HG03060 (cell line): Measurements from ENCODE around the gene HERC3.

Source experiments
- ATAC-seq: cut with Tn5 transposase; IDR thresholded peaks from one replicate; pipeline ENCODE4 v1.9.1; 2021; ENCODE audit warnings: low read depth, moderate number of reproducible peaks; ENCODE audit not compliant: unreplicated experiment

The HERC3 gene

DNA sequence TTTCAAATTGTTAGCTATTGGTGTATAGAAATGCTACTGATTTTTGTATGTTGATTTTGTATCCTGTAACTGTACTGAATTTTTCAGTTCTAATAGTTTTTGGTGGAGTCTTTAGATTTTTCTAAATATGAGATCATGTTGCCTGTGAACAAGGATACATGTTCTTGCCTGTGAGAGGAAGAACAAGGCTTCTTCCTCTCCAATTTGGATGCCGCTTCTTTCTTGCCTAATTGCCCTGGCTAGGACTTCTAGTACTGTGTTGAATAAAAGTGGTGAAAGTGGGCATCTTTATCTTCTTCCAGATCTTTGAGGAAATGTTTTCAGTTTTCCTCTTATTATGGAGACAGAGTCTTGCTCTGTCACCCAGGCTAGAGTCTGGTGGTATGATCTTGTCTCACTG, 121.5 kb downstream of the HERC3 start:
- no peak for ATAC-seq

DNA sequence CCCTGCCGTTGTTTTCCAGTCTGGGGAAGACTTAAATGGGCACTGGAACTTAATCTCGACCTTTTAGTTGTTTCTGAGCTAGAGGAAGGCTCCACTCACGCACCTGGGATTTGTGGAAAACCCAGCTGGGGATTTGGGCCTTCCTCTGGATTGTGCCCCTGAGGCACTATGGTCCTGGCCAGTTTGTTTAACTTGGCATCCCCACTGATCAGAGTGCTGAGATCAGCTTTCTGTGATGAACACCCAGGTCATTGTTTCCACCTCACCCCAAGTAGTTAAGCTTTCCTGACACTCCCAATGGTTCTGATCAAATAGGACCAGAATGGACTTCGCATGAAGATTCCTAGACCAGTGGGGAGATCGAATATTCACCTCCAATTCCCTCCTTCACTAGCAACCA, 125.8 kb downstream of the HERC3 start:
- ATAC-seq = no peak

DNA sequence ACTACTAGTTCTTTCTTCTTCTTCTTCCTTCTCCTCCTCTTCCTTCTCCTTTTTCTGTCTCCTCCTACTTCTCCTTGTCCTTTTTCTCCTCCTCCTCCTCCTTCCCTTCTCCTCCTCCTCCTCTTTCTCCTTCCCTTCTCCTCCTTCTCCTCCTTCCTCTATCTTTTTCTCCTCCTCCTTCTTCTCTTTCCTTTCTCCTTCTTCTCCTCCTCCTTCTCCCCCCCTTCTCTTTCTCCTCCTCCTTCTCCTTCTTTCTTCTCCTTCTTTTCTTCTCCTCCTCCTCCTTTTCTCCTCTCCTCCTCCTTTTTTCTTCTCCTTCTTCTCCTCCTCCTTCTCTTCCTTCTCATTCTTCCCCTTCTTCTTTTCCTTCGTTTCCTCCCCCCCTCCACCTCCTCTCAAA, 127.1 kb downstream of the HERC3 start:
- ATAC-seq = no peak

DNA sequence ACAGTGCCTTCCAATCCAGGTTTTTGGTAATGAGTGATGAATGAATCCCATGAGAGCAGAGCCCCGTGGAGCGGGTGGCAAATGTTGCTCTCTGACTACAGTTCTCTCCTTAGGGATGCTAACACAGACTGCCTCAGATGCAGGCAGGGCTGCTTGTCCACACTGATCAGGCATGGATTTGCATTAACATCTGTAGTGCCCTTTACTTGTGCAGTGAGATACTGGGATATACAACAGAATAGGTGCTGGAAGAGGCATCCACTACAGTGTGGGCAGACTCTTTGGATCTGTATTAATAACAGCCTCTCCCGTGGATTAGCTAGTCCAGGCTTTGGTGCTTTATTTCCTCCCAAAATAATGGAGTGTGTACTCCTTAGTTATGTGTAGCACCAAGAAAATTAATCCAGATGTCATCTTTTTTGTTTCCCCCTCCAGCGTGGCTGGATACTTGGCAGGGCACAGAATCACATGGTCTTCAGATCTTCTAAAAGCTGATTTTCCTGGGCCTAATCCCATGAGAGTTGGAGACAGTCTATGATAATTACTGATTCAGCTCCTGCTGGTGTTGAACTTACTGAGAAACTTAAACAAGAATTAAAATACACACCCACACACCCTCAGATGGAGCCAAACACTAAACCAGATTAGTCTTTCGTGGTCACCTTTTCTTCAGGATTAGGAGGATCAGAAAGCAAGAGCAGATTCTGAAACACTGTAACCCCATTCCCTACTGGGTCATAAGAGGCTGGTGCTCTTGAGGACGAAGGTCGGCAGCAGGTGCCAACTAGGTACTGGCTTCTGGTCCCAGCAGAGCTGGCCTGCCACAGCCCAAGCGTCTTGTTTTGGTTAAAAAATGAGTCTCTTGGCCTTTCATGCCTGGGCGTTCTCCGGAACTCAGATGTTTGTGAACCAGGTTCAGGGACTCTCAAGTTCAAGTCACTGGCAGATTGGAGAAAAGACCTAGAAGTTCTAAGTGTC, 128.5 kb downstream of the HERC3 start:
- no peak for ATAC-seq

DNA sequence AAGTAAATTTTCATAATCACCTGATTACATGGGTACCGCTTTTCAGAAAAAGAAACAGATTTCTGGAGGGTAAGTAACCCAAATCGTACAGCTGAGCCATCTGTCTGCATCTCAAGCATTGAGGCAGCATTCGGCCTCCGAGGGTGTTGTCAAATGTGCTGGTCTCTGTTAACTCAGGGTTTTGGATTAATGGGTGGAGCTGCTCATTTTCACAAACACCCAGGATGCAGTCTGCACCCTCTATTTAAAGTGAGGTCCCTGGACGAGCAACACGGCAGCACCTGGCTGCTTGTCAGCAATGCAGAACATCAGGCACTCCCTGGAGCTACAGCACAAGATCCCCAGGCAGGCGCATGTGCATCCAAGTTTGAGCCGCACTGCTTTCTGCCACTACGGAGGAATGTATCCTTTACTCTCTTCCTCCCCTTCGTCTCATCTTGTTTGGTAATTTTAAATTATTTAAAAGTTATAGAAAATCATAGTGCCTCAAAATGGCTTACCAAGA, 130.0 kb downstream of the HERC3 start:
- no peak for ATAC-seq

DNA sequence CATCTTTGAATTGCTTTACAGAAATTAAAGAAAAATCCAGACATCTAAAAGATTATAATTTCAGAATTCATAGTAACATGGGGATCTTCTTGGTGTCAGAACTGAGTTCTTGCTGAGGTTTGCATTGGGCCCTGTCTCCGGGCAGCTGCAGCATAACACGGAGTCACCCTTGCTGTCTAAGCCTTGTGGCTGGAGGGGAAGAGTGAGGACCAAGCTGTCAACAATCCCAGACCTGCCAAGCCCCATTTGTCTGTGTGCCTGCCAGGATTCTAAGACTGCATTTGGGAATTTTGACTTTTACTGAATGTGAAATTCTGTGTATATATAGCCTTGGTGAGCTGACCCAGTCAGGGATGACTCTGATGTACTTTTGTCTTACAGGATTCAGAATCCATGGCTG, 130.5 kb downstream of the HERC3 start:
- ATAC-seq = no peak

DNA sequence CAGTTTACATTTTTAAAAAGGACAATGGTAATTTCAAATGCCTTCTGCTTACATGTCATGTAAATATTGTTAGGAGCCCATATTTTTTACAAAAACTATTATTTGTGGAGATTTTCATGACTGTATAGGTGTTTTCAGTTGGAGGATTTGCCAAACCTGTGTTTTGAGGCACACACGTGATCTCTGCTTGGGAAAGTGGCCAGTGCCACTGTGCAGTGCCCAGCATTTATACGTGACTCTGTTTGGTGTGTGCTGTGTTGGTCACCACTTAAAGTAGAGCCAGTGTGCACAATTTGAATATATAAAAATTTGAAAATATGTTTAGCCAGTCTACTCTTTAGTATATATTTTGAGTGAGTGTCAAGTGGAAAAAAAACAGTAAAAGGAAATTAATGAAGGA, 132.1 kb downstream of the HERC3 start:
- no peak for ATAC-seq

DNA sequence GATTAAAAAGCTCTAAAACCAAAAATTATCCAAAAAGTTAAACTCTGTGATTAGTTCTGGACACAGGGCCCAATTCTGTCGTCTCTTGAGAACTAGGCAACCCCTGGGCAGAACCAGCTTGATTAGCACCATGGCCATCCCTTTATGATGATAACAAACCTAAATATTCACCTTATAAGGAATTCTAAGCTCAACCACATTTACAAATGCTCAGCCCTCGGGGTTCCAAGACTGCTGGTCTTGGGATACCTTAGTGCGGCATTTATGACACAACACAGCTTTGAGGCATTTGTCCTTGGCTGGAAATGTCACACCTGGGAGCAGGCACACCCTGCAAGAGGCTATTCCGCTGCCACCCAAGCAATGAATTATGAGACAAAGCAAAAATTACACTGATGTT, 132.9 kb downstream of the HERC3 start:
- no peak for ATAC-seq

DNA sequence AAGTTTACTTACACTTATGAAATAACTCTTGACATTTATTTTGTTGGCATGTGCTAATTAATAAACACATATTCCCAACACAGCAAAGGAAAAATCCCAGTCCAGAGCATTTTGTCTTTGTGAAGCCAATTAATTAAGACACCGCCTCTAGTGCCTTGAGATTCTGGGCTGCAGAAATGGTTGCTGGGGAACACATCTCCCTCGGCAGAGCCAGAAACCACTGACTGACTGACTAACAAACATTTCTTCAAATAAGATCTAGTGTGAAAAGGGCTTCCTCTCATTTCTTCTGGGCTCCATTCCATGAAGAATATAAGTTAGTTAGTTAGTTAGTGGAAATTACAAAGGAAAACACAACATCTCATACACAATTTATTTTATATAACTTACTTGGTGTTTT, 133.7 kb downstream of the HERC3 start:
- ATAC-seq = no peak

DNA sequence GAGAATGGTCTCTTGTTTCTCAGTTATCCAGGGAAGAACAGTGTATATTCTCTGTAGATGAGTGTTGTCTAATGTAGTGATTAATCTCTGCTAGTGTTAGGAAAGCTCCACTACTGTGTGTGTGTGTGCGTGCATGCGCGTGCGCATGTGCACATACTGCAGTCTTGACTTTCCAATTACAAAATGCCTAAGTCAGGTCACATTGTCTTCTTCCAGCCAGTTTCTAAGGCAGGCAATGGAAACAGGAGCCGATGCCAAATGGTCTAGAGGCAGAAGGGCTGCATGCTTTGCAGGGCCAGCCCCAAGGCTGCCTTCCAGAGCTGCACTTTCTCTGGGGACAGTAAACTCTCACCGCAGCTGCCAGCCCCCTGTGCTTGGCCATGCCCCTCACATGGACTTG, 135.9 kb downstream of the HERC3 start:
- no peak for ATAC-seq

DNA sequence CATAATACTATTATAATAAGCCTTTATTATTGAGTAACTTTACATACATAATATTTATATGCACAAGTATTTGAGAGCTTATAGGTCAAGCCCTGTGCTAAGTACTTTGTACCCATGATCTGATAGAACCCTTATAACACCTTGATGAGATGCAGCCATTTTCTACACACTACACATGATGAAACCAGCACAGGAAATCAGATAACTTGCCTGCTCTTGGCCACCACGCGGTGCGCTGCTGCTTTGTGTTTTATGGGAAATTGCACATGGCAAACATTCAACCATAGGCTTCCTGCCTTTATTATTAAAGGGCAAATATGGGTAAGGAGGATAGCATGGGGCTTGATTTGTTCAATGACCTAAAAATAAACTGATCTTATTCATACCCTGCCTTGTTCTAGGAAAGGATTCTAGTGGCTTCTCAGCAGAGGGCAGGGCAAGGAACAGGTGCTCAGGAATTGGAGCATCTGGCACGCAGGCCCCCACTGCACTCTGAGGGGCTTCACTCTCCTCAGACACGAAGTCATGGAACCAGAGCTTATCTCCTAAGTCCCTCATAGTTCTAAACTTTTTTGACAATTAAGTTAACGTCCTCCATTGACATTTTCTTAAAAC, 137.0 kb downstream of the HERC3 start:
- ATAC-seq = no peak

DNA sequence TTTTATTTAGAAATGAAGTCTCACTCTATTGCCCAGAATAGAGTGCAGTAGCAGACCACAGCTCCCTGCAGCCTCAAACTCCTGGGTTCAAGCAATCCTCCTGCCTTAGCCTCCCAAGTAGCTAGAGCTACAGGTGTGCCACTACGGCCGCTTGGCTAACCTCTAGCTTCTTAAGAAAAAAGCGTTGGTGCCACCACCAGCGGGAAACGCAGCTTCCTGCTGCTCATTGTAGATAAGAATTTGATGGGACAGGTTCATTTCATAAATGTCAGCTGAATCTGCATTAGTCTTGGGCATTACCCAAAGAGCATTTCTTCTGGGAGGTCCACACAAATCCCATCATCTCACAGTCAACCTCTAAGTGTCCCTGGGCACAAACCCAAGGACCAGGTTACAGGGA, 138.5 kb downstream of the HERC3 start:
- no peak for ATAC-seq

DNA sequence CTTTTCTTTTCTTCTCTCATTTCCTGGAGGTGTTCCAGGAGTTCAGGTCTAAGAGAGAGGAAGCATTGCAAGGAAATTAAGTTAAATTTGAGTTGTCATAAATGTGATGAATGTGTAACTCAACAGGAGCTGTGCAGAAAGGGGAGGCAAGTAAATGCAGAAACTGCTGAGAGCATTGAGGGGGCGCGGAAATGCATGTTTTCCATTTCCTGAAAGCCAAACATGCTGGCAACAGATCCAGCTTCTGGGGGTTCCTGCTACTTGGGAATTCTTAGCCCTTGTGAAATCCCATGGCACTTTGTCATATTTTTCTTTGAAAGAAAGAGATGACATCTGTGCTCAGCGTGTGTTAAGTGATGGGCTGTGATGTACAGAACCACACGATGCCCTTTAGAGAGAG, 139.1 kb downstream of the HERC3 start:
- ATAC-seq = no peak

DNA sequence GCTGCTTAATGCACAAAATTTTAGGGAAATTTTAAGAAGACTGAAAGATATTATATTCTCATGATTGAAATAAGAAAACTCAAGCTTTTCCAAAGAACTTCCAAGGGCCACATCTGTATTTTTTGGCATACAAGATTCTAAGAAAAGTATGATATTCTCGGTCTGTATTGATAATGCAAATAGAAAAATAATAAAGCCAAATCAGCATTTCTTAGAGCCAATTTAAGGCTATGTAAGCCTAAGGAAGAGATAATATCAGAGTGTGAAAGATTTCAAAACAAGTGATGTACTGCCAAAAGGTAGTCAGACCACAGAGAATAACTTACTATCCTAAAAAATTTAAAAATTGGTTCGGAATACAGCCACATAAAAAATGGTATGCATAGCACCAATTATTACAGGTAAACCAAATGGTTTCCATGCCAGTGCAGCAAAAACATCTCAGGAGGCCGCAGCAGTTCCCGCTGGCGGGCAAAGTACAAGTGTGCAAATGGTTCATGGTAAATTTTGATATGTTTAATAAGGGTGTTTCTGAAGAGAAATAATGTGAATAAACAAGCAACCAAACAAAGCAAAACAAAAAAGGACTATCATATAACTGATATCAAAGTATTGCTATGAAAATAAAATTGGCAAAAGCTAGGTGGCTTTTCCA, 140.6 kb downstream of the HERC3 start:
- no peak for ATAC-seq

DNA sequence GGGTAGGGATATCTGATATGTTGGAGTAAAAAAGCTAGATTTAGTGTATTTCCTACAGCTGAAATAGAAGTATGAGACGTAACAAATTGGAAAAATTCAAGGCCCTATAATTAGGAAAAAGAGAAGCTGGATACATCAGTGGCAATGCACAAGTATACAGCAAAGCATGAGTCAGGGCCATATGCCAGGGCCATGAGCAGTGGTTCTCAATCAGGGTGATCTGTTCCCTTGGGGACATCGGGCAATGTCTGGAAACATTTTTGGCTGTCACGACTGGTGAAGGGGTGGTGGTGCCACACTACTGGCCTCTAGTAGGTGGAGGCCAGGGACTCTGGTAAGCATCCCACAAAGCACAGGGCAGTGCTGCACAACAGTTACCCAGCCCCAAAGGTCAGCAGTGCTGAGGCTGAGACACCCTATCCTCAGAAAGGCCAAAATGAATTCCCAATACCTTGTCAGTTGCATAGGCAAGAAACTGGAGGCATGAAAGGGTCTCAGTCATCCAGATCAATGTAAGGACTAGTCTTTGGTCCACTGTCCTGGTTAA, 142.2 kb downstream of the HERC3 start:
- no peak for ATAC-seq

DNA sequence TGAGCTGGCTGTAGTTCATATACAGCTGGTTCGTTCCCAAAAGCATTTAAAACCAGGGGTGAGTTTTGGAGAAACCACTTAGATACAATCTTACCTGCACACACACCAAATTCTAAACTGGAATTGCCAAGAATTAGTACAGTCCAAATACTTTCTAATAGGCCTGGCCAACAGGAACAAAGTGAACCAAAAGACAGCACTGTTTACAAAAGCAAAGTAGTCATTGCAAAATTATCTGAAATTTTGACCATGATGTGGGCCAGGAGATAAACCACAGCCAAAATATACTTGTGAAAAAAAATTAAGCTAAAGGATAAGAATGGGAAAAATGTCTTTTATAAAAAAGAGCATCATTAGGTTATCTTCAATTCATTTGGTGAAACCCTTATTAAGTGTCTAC, 143.3 kb downstream of the HERC3 start:
- no peak for ATAC-seq

DNA sequence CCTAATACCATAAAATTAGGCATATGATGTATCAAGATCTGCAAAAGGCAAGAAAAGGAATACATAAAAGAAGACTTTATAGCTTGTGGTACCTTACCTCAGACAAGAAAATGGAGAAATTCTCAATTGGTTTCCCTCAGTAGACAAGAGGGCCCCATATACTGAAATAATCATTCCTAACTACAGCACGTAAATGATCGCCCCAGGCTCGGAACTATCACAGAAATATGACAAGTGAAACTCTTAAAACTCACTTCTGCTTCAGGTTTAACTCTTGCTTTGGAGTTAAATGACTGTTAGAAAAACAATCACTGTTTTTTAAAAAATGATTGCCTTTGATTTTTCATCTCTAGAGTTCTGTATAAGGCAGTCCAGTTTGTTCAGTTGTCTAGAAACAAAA, 144.0 kb downstream of the HERC3 start:
- no peak for ATAC-seq

DNA sequence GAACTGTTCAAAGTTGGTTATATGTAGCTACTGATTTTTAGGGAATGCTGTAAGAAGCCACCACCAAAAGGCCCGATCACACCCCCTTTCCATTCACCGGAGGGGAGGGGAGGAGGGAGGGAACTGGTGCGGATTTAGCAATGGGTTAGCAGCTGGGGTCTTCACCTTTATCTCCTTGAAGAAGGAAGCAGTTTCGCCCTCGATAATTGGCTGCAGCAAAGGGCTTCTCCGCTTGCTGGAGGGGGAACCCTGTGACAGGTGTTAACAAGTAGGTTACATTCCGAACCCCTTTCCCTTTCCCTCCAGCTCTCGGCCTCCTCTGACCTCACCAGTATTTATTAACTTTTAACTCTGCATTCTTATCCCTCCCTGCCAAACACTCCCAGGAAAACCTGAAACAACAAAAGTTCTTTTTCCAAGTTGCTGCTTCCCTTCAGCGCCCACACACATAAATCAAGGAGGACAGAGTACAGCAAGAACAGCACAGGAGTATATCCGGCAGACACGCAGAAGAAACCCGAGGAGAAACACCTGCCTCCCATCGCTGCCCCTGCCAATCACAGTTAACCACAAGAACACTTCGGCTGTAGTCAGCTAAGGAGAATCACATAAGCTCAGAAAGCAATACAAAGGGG, 145.1 kb downstream of the HERC3 start:
- peak; percentile 88 for ATAC-seq

DNA sequence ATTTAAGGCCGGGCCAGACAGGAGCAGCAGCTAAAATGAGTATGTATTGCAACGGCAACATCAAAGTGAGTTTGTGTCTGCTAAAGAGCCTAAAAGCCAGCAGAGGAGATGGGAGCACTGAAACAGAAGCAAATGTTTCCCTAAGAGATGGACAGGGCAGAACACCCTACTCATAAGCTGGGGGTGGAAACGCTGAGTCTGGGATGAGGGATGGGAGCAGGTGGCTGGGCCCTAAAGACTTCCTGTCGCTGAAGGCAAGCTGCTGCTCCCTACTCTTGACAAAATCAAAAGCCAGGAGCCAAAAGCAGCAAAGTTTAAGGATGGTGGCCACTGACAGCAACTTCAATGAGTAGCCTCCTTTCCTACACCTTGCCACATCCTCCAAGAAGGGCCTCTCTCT, 145.9 kb downstream of the HERC3 start:
- ATAC-seq = no peak

DNA sequence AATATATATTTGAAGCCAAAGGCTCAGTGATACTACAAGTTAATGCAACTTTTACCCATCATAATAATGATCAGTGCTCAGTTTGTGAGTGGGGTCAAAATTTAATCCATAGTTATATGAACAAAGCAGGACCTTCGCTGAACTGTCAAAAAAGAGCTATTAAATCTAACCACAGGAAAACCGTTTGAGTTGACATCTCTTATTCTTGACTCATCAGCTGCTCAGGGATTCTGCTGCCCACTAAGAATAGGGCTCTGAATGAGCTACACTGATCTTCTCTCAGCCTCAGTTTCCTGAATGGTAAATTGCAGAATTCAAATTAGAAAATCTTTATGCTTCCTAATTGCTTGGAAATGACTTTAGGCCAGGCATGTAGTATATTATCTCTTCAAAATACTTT, 150.3 kb downstream of the HERC3 start:
- ATAC-seq = no peak

DNA sequence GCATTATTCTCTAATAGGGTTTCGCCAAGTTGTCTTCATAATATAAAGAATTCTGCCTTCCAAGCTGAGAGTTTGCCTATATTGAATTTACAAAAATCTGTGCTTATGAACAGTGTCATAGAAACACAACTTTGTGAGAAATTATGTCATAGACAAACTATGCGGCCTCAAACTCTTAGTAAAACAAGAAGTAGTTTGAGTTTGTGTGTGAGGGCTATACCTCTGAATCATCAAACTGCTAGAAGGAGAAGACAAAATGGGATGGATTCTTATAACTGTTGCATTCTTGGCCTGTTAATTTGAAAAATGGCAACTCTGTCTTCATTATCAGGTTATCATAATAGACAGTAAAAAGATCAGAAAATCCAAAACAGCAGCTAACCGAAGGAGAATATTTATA, 151.4 kb downstream of the HERC3 start:
- no peak for ATAC-seq
